Measurements from ENCODE around the gene CHFR.

GRCh38 chr12:132831771-132832170 is 55.6 kb downstream of the CHFR start:
- TF ChIP-seq NFRKB (IDR thresholded peaks at IDR 0.05; ENCODE audit: low read depth) = no peak
- TF ChIP-seq MYBL2 (IDR thresholded peaks at IDR 0.05; ENCODE audit: low read depth) = no peak
- no peak for TF ChIP-seq MYBL2 (CRISPR knock-in tag; IDR thresholded peaks at IDR 0.05; ENCODE audit: borderline replicate concordance)
- TF ChIP-seq ZNF212 (CRISPR knock-in tag; IDR thresholded peaks at IDR 0.05) = no peak
- TF ChIP-seq, protein P1, sequence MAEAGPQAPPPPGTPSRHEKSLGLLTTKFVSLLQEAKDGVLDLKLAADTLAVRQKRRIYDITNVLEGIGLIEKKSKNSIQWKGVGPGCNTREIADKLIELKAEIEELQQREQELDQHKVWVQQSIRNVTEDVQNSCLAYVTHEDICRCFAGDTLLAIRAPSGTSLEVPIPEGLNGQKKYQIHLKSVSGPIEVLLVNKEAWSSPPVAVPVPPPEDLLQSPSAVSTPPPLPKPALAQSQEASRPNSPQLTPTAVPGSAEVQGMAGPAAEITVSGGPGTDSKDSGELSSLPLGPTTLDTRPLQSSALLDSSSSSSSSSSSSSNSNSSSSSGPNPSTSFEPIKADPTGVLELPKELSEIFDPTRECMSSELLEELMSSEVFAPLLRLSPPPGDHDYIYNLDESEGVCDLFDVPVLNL (CRISPR knock-in tag; IDR thresholded peaks at IDR 0.05; ENCODE audit: low read depth) = no peak
- no peak for TF ChIP-seq MAFF (IDR thresholded peaks at IDR 0.05; ENCODE audit: low read length)
- TF ChIP-seq CTCF (IDR thresholded peaks at IDR 0.05 in 2 of 3, conservative IDR thresholded peaks at IDR 0.05 in 1 of 3; ENCODE audit: insufficient read depth in 2 of 3, low read depth in 1 of 3, low read length in 3 of 3) = no peak
- no peak for TF ChIP-seq RCOR1 (IDR thresholded peaks at IDR 0.05; ENCODE audit: borderline replicate concordance in 1 of 2, low read depth in 2 of 2, low read length in 2 of 2)
- no peak for TF ChIP-seq PBX2 (CRISPR knock-in tag; IDR thresholded peaks at IDR 0.05; ENCODE audit: low read depth)
- TF ChIP-seq PBX2 (tag; conservative IDR thresholded peaks at IDR 0.05; ENCODE audit: low read depth) = no peak
- TF ChIP-seq KLF16 (IDR thresholded peaks at IDR 0.05) = no peak
- TF ChIP-seq SIX5 (IDR thresholded peaks at IDR 0.05; ENCODE audit: borderline replicate concordance in 1 of 2, insufficient read depth in 1 of 2, low read depth in 1 of 2, low read length in 2 of 2) = no peak
- TF ChIP-seq POLR2A (conservative IDR thresholded peaks at IDR 0.05) = no peak
- TF ChIP-seq SMC3 (conservative IDR thresholded peaks at IDR 0.05; ENCODE audit: insufficient read depth, low read depth, low read length) = no peak
- no peak for TF ChIP-seq TBP (optimal IDR thresholded peaks at IDR 0.05; ENCODE audit: low read depth, low read length)
- no peak for TF ChIP-seq ZNF140 (CRISPR knock-in tag; IDR thresholded peaks at IDR 0.05)

Data from K562 (cell line).